ENCODE results near the gene TMEM225B. TPM values are rescaled to one million over a fixed set of nuclear protein-coding genes. Genes with fewer than 3 reads are reported as not detected.

TMEM225B gene
- total and polyA plus RNA-seq, 10 donors: 0.43 to 1.6 (median 1.0) TPM; not detected in 2

Other genes starting within 250 kb of the TMEM225B start
- 100 to 1,000 TPM; 302 to 758 (median 363) TPM for gene ARPC1B, start 223.5 kb upstream of the TMEM225B start, total RNA-seq
- 100 to 1,000 TPM; 348 to 537 (median 472) TPM for gene ARPC1B, start 223.5 kb upstream of the TMEM225B start, polyA plus RNA-seq
- 10 to 100 TPM; 28.1 to 57.2 (median 52.8) TPM for gene PDAP1, start 189.7 kb upstream of the TMEM225B start, total RNA-seq
- gene PDAP1, start 189.7 kb upstream of the TMEM225B start, polyA plus RNA-seq: 100 to 1,000 TPM in 2 of 3 donors, 10 to 100 TPM in 1; 83.4 to 117 (median 108) TPM
- 10 to 100 TPM; 48.4 to 72.7 (median 65.7) TPM for gene BUD31, start 189.3 kb upstream of the TMEM225B start, total RNA-seq
- gene BUD31, start 189.3 kb upstream of the TMEM225B start, polyA plus RNA-seq: 100 to 1,000 TPM in 2 of 3 donors, 10 to 100 TPM in 1; 98.7 to 124 (median 112) TPM
- 10 to 100 TPM in 1 of 7 donors, 1 to 10 TPM in 6; 4.0 to 17.5 (median 7.5) TPM for gene PTCD1, start 159.5 kb upstream of the TMEM225B start, total RNA-seq
- 1 to 10 TPM; 2.1 to 4.4 (median 3.2) TPM for gene PTCD1, start 159.5 kb upstream of the TMEM225B start, polyA plus RNA-seq
- 10 to 100 TPM; 29.9 to 40.3 (median 35.1) TPM for gene CPSF4, start 159.3 kb upstream of the TMEM225B start, total RNA-seq
- gene CPSF4, start 159.3 kb upstream of the TMEM225B start, polyA plus RNA-seq: 10 to 100 TPM; 28.7 to 49.6 (median 46.7) TPM
- gene ATP5MF, start 132.1 kb upstream of the TMEM225B start, total RNA-seq: 100 to 1,000 TPM; 129 to 348 (median 166) TPM
- 100 to 1,000 TPM; 689 to 920 (median 827) TPM for gene ATP5MF, start 132.1 kb upstream of the TMEM225B start, polyA plus RNA-seq
- gene ZNF789, start 125.4 kb upstream of the TMEM225B start, total RNA-seq: 10 to 100 TPM in 6 of 7 donors, 1 to 10 TPM in 1; 8.9 to 21.1 (median 13.6) TPM
- gene ZNF789, start 125.4 kb upstream of the TMEM225B start, polyA plus RNA-seq: 10 to 100 TPM; 10.7 to 22.5 (median 13.6) TPM
- gene ZNF394, start 98.0 kb upstream of the TMEM225B start, total RNA-seq: 10 to 100 TPM; 46.3 to 96.2 (median 52.0) TPM
- 10 to 100 TPM; 25.8 to 37.5 (median 32.3) TPM for gene ZNF394, start 98.0 kb upstream of the TMEM225B start, polyA plus RNA-seq
- gene ZKSCAN5, start 93.6 kb upstream of the TMEM225B start, total RNA-seq: 10 to 100 TPM in 3 of 7 donors, 1 to 10 TPM in 4; 7.5 to 12.2 (median 9.2) TPM
- 1 to 10 TPM; 2.9 to 3.6 (median 3.0) TPM for gene ZKSCAN5, start 93.6 kb upstream of the TMEM225B start, polyA plus RNA-seq
- 1 to 10 TPM; 5.3 to 9.2 (median 6.1) TPM for gene FAM200A, start 46.2 kb upstream of the TMEM225B start, total RNA-seq
- gene FAM200A, start 46.2 kb upstream of the TMEM225B start, polyA plus RNA-seq: 1 to 10 TPM; 4.9 to 5.5 (median 5.0) TPM
- gene ZNF655, start 39.6 kb upstream of the TMEM225B start, total RNA-seq: 100 to 1,000 TPM in 3 of 7 donors, 10 to 100 TPM in 4; 70.9 to 176 (median 98.2) TPM
- gene ZNF655, start 39.6 kb upstream of the TMEM225B start, polyA plus RNA-seq: 10 to 100 TPM; 34.5 to 56.1 (median 49.8) TPM
- 10 to 100 TPM; 18.7 to 30.8 (median 26.4) TPM for gene ZSCAN25, start 18.7 kb downstream of the TMEM225B start, total RNA-seq
- 1 to 10 TPM; 3.8 to 7.2 (median 4.2) TPM for gene ZSCAN25, start 18.7 kb downstream of the TMEM225B start, polyA plus RNA-seq
- not detected for gene CYP3A5, start 81.7 kb downstream of the TMEM225B start, total RNA-seq
- gene CYP3A5, start 81.7 kb downstream of the TMEM225B start, polyA plus RNA-seq: under 1 TPM in 2 of 3 donors, not detected in 1; 0.09 to 0.10 TPM
- not detected for gene CYP3A7, start 136.9 kb downstream of the TMEM225B start, total RNA-seq
- not detected for gene CYP3A7, start 136.9 kb downstream of the TMEM225B start, polyA plus RNA-seq
- gene CYP3A4, start 185.9 kb downstream of the TMEM225B start, total RNA-seq: not detected
- not detected for gene CYP3A4, start 185.9 kb downstream of the TMEM225B start, polyA plus RNA-seq
- gene CYP3A43, start 229.7 kb downstream of the TMEM225B start, total RNA-seq: 1 to 10 TPM in 1 of 7 donors, under 1 TPM in 1, not detected in 5; 0.39 to 1.2 TPM
- not detected for gene CYP3A43, start 229.7 kb downstream of the TMEM225B start, polyA plus RNA-seq

Measured in spleen (tissue), 10 donors.